Activated CD8-positive, alpha-beta memory T cell treated with anti-CD3 and anti-CD28 coated beads for 4 hours (primary cell): ENCODE data around the gene PDGFB.

Experiments
- DNase-seq, 2 donors: peaks; one replicate each; pipeline ENCODE4 v3.0.0-alpha.2; 2020; ENCODE audit warnings: low read depth in 2 of 2

The PDGFB gene

GRCh38 chr22:39244496-39245129 lies at the start of gene PDGFB:
TSS of gene PDGFB (minus strand) at chr22:39244982. CDS start at chr22:39243963, 1,019 bp downstream.
- DNase-seq, result no peak

- no peak for DNase-seq
Measured at GRCh38 chr22:39293766-39294368, 49.1 kb upstream of the PDGFB start.

DNA sequence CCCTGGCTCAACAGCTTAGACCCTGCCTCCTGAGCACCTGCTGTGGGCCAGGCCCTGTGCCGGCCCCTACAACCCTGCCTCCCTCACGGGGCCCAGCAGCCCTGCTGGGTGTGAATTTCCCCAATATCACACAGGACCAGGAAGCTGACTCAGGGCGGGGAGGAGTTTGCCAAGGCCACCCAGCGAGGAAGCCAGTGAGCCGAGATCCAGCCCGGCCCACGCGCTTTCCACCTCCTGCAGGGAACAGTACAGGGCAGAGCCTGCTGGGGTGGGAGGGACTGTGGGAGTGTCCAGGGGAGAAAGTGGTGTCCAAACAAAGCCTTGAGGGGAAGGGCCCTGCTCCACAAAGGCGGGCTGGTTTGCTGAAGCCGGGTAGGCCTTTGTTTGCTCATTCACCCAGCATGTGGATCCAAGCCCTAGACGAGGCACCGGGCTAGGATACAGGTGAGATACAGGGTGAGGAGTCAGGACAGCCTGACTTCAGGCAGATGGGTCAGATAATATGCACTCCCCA lies 47.8 kb upstream of the PDGFB start:
- no peak for DNase-seq

DNA sequence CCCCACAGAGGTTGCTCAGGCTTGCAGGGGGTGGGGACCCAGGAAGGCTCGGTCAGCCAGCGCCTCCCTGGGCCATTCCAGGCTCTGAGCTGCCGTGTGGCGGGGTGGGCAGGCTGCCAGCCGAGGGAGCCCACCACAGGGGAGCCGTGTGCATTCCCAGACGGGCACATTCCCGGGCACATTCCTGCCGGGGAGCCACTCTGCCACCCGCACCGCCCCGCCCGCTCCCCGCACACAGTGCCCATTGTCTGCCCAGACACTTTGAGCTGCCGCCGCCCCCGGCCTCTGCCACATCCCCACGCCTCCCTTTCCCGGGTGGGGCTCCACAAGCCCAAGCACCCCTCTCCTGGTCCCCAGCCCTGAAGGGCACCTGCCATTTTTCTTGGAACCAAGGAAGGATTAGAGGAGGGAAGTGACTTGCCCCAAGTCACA lies 47.3 kb upstream of the PDGFB start:
- no peak for DNase-seq

DNA sequence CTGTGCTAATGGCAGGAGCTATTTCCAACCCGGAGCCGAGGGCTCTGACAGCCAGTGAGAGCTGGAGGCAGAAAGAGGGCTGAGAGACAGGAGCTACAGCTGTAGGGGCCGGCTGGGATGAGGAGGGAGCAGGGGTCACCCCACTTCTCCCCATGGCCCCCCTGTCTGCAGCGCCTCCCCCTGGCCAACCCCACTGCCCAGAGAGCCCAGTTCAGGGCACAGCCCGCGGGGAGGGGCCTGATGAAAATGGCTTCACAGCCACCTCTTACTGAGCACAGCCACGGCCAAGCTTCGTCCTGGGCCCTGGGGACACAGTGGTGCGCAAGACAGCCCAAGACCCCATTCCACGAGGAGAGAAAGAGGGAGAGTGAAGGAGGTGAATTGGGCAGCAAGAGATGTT lies 46.7 kb upstream of the PDGFB start:
- DNase-seq, result no peak

DNA sequence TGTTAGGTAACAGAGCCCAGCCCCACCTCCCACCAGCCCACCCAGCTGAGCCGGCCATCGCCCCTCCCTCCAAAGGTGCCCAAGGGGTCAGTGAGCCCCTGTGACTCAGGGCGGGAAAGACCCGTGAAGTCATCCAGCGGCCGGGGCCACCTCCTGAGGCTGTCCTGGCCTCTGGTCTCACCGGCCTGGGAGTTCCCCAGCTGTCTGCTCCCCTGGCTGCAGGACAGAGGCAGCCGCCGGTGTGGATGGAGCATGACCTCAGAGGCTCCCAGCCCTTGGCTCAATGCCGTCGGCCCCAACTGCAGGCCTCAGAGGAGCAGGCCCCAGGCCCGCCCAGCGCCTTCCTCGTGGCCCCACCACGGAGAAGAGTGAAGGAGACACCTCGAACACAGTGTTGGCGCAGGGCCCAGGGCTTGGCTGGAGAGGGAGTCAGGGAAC lies 46.0 kb upstream of the PDGFB start:
- no peak for DNase-seq

DNA sequence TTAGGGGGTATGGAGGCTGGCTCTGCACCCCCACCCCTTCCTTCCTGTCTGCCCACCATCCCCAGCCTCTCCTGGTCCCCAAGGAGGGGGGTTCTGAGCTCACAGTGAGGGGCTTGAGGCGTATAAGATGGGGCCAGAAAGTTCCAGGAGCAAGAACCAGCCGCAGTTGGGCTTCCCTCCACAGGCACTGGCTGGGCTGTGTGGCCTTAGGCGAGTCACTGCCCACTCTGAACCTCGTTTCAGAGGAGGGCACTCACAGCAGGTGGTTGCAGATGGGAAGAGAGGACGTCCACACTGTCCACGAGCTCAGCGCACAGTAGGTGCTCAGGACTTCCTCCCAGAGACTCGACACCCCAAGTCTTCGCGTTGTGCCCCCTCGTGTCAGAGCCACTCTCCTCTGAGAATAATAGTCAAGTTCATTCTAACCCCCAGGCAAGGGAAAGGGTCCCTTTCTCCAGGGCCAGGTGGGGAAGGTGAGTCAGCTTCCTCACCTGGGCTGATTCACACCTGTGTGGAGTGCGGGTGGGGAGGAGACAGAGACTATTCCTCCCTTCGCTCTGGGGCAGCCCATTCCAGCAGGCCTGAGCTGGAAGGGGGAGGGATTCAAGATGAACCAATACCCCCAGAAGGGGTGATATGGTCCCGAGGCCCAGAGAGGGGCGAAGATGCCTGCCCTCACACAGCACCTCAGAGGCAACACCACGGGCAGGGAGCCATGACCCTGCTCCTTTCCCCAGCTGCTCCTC lies 45.4 kb upstream of the PDGFB start:
- DNase-seq, result no peak

- no peak for DNase-seq
Measured at GRCh38 chr22:39289533-39289932, 44.8 kb upstream of the PDGFB start.

- DNase-seq, result no peak
Measured at GRCh38 chr22:39288135-39288898, 43.5 kb upstream of the PDGFB start.

GRCh38 chr22:39287076-39287725 lies 42.4 kb upstream of the PDGFB start:
- no peak for DNase-seq

DNA sequence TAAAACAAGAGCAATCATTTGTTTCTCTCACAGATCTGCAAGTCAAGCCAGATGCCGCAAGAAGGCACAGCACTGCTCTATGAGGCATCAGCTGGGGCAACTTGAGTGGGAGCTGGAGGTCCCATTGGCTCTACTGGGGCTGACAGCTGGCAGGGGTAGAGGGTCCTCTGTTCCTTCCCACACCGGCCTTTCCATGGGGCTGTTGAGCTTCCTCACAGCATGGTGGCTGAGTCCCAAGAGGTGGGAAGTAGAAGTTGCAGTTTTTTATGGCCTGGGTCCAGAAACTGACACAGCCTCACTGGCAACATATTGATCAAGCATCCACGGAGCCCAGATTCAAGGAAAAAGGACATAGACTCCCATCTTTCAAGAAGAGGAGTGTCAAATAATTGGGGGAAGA lies 40.2 kb upstream of the PDGFB start:
- DNase-seq, result no peak

- no peak for DNase-seq
Measured at GRCh38 chr22:39284142-39284980, 39.6 kb upstream of the PDGFB start.

GRCh38 chr22:39283322-39284141 lies 38.8 kb upstream of the PDGFB start:
- no peak for DNase-seq

DNA sequence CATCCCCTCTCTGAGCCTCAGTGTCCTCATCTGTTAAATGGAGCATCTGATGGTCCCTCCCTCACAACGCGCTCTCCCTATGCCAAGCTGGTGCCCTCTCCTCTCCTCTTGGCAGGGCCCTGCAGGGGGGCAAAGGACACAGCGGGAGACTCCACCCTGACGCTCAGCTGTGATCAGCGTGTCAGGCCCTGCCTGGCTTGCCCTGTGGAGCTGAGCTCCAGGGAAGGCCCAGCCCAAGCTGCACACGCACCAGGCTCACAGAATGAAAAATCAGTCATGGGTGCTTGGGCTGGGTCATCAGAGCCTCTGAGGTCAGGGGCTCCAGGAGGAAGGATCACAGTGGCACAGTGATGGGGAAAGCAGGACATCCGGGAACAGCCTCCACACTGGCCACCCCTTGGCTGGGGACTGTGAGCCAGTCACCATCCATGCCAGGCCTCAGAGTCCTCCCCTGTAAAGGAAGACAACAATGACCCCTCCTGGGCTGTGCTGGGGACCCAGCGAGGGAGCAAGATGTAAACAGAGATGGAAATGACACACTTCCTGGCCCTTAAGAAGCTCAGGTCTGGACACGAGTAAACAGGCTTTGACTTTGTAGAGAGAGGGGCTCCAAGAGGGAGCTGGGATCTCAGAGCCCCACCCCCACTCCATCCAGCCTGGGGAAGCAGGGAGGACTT lies 38.0 kb upstream of the PDGFB start:
- DNase-seq, result no peak

DNA sequence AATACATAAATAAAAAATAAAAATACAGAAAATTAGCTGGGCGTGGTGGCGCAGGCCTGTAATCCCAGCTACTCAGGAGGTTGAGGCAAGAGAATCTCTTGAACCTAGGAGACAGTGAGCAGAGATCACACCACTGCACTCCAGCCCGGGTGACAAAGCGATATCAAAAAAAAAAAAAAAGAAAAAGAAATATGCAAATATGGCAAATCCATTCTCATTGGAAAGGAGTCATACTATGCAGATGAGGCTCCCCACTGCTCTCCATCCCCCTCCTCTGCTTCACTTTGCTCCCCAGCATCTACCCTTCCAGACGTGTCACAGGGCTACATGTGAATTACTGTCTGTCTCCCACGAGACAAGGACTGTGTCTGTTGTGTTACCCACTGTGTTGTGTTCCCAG lies 36.3 kb upstream of the PDGFB start:
- DNase-seq, result no peak

GRCh38 chr22:39280250-39280649 lies 35.5 kb upstream of the PDGFB start:
- DNase-seq, result no peak

DNA sequence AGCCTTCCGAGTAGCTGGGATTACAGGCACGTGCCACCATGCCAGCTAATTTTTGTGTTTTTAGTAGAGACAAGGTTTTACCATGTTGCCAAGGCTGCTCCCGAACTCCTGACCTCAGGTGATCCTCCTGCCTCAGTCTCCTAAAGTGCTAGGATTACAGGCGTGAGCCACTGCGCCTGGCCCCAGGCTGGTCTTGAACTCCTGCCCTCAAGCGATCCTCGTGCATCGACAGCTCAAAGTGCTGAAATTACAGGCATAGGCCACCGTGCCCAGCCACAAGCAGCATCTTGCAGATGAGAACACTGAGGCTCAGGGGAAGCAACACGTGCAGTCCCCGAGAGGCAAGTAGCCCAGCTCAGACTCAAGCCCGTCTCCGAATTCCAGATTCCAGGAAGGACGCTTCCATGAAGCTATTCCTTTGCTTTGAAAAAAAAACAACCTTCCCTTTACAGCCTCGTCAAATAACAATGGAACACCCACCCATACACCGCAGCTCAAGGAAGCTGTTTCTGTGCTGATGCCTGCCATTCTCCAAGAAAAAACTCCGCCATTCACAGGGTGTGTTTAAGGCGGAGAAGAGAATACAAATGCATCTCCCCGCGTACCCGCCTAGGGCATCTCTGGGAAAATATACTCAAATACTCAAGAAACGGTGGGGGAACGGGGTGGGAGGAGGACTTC lies 34.5 kb upstream of the PDGFB start:
- no peak for DNase-seq

DNA sequence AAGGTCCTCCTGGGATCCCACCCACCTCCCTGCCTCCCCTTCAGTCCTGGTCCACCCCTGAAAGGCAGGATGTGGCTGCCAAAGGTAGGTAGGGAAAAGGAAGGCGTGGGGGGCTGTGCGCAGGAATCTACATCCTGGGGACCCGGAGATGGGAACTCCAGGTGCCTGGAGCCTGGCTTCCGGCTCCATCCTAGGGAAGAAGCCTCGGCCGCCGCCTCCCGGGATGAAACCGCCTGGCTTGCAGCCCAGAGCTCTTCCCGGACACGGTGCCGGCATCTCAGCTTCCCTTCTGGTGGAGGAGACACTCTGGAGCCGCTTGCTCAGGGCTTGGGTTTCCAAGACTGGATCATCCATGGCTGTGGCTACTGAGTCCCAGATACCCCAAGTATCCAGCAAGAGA lies 33.3 kb upstream of the PDGFB start:
- DNase-seq, result no peak
